Psoas muscle (tissue), 7 donors: ENCODE data around the gene EIF5B. TPM values are rescaled to one million over a fixed set of nuclear protein-coding genes. Genes with fewer than 3 reads are reported as not detected.

ENCODE experiments used
- polyA plus RNA-seq, 3 donors: library from polyadenylated mRNA; stranded (reverse); fragments of 200-250 nt; gene quantifications; one replicate each; pipeline ENCODE4 v1.2.3, GENCODE V29; 2013
- total RNA-seq, 4 donors: library from RNA; stranded (reverse); fragmentation: NEBNext Ultra II Directional in 2 of 4; extraction: Animal tissue kit (Norgen Biotek cat#: 25700) in 2 of 4; gene quantifications; one replicate each; pipeline versions ENCODE4 v1.2.1 to v1.2.4, GENCODE V29; 2021 to 2023
- donor health status: healthy with polysubstance abuse.
- donor health status: DM: no; HTN: no; CAD: no; lungs with moderate emphysema.
- donor health status: Bipolar disorder and iron deficiency.
- donor health status: healthy.
- donor health status: DM: no; HTN: no; CAD: no.
- donor health status: DM: no; HTN: no; CAD: no.
- donor health status: DM: yes; HTN: yes; CAD: no.

Gene EIF5B
- total and polyA plus RNA-seq, 7 donors: 54.2 to 117 (median 81.0) TPM

Other genes with a start within 250 kb of the EIF5B start
- not detected for gene C2orf15, start 195.7 kb upstream of the EIF5B start, total RNA-seq
- under 1 TPM in 2 of 3 donors, not detected in 1; 0.05 to 0.16 TPM for gene C2orf15, start 195.7 kb upstream of the EIF5B start, polyA plus RNA-seq
- gene TSGA10, start 182.4 kb upstream of the EIF5B start, total RNA-seq: 1 to 10 TPM; 1.5 to 3.7 (median 2.0) TPM
- 1 to 10 TPM in 1 of 3 donors, under 1 TPM in 2; 0.08 to 2.2 (median 0.51) TPM for gene TSGA10, start 182.4 kb upstream of the EIF5B start, polyA plus RNA-seq
- gene LIPT1, start 182.4 kb upstream of the EIF5B start, total RNA-seq: 1 to 10 TPM; 6.7 to 8.9 (median 7.7) TPM
- gene LIPT1, start 182.4 kb upstream of the EIF5B start, polyA plus RNA-seq: 10 to 100 TPM in 1 of 3 donors, 1 to 10 TPM in 2; 9.6 to 11.3 (median 9.7) TPM
- 10 to 100 TPM in 1 of 4 donors, 1 to 10 TPM in 3; 6.8 to 10.5 (median 8.6) TPM for gene MITD1, start 156.3 kb upstream of the EIF5B start, total RNA-seq
- gene MITD1, start 156.3 kb upstream of the EIF5B start, polyA plus RNA-seq: 10 to 100 TPM in 2 of 3 donors, 1 to 10 TPM in 1; 9.9 to 22.5 (median 19.0) TPM
- 10 to 100 TPM; 31.9 to 37.8 (median 36.7) TPM for gene MRPL30, start 156.2 kb upstream of the EIF5B start, total RNA-seq
- 10 to 100 TPM; 20.3 to 44.7 (median 22.8) TPM for gene MRPL30, start 156.2 kb upstream of the EIF5B start, polyA plus RNA-seq
- not detected for gene LYG2, start 81.7 kb upstream of the EIF5B start, total RNA-seq
- gene LYG2, start 81.7 kb upstream of the EIF5B start, polyA plus RNA-seq: under 1 TPM in 1 of 3 donors, not detected in 2; 0.04 TPM
- gene LYG1, start 36.2 kb upstream of the EIF5B start, total RNA-seq: 1 to 10 TPM in 1 of 4 donors, under 1 TPM in 3; 0.39 to 1.0 (median 0.53) TPM
- 1 to 10 TPM; 1.4 to 3.0 (median 2.5) TPM for gene LYG1, start 36.2 kb upstream of the EIF5B start, polyA plus RNA-seq
- 10 to 100 TPM; 13.0 to 20.3 (median 17.2) TPM for gene TXNDC9, start 1.1 kb upstream of the EIF5B start, total RNA-seq
- gene TXNDC9, start 1.1 kb upstream of the EIF5B start, polyA plus RNA-seq: 10 to 100 TPM; 21.6 to 32.1 (median 28.8) TPM
- 10 to 100 TPM; 19.9 to 26.0 (median 24.7) TPM for gene REV1, start 152.6 kb downstream of the EIF5B start, total RNA-seq
- gene REV1, start 152.6 kb downstream of the EIF5B start, polyA plus RNA-seq: 10 to 100 TPM in 2 of 3 donors, 1 to 10 TPM in 1; 9.1 to 12.3 (median 10.9) TPM